CD8-positive, alpha-beta memory T cell (primary cell): ENCODE measurements around the gene IWS1. TPM values are rescaled to one million over a fixed set of nuclear protein-coding genes. Genes with fewer than 3 reads are reported as not detected.

Source experiments
- CTCF ChIA-PET: fragments of 350-600 bp; sonication (Branson Sonifier 250); formaldehyde crosslinking; loops from one replicate; lab custom pipeline; 2021; ENCODE audit warnings: antibody characterized with exemption; lab: Charles Lee
- POLR2A ChIA-PET: fragments of 350-600 bp; sonication (Branson Sonifier 250); formaldehyde crosslinking; loops from one replicate; lab custom pipeline; 2021; ENCODE audit warnings: antibody characterized with exemption; lab: Charles Lee
- DNase-seq, 5 donors: peaks; one replicate each; pipeline versions ENCODE4 v3.0.0 to v3.0.0-alpha.2; 2020 to 2022; ENCODE audit warnings: mixed read lengths in 1 of 5
- H3K27ac ChIP-seq: one replicate; pipeline ENCODE4 v1.7.0; 2013; ENCODE audit warnings: low read depth, mild to moderate bottlenecking, low read length, moderate library complexity
- H3K27me3 ChIP-seq: 2 replicates; pipeline ENCODE4 v1.7.0; 2013; ENCODE audit warnings: low read length, mild to moderate bottlenecking; ENCODE audit not compliant: insufficient read depth, poor library complexity, severe bottlenecking
- H3K36me3 ChIP-seq: 2 replicates; pipeline ENCODE4 v1.7.0; 2013; ENCODE audit warnings: mild to moderate bottlenecking, low read length, moderate library complexity; ENCODE audit not compliant: insufficient read depth
- H3K4me1 ChIP-seq: 2 replicates; pipeline ENCODE4 v1.7.0; 2013; ENCODE audit warnings: mild to moderate bottlenecking, low read length, moderate library complexity; ENCODE audit not compliant: insufficient read depth
- H3K4me3 ChIP-seq: 2 replicates; pipeline ENCODE4 v1.7.0; 2013; ENCODE audit warnings: mild to moderate bottlenecking, low read length
- H3K9me3 ChIP-seq: 2 replicates; pipeline ENCODE4 v1.7.0; 2013; ENCODE audit warnings: mild to moderate bottlenecking, low read length
- H3K27ac Mint-ChIP-seq, 8 donors: one replicate each; pipeline ENCODE4 v1.8.0; 2020 to 2021; ENCODE audit warnings: mixed read lengths in 8 of 8, mild to moderate bottlenecking in 6 of 8, inconsistent platforms in 3 of 8, moderate library complexity in 3 of 8
- H3K27me3 Mint-ChIP-seq, 2 donors: one replicate each; pipeline ENCODE4 v1.8.0; 2020 to 2021; ENCODE audit warnings: mixed read lengths in 2 of 2, mild to moderate bottlenecking in 1 of 2, moderate library complexity in 1 of 2
- H3K36me3 Mint-ChIP-seq, 3 donors: one replicate each; pipeline ENCODE4 v1.8.0; 2020 to 2021; ENCODE audit warnings: mixed read lengths in 3 of 3, inconsistent platforms in 1 of 3, mild to moderate bottlenecking in 1 of 3
- H3K4me1 Mint-ChIP-seq, 3 donors: one replicate each; pipeline ENCODE4 v1.8.0; 2020 to 2021; ENCODE audit warnings: mixed read lengths in 3 of 3, inconsistent platforms in 1 of 3, mild to moderate bottlenecking in 1 of 3
- H3K4me3 Mint-ChIP-seq, 7 donors: one replicate each; pipeline ENCODE4 v1.8.0; 2020 to 2021; ENCODE audit warnings: mixed read lengths in 7 of 7, mild to moderate bottlenecking in 6 of 7, moderate library complexity in 4 of 7, inconsistent platforms in 2 of 7
- H3K9me3 Mint-ChIP-seq, 5 donors: one replicate each; pipeline ENCODE4 v1.8.0; 2020 to 2022; ENCODE audit warnings: mixed read lengths in 5 of 5, mild to moderate bottlenecking in 3 of 5, moderate library complexity in 2 of 5, inconsistent platforms in 1 of 5
- polyA plus RNA-seq: library from polyadenylated mRNA; unstranded; fragments of 300-500 nt; fragmentation: Illumina TruSeq; gene quantifications from one replicate; pipeline ENCODE4 v1.2.3, GENCODE V29; 2021
- total RNA-seq, 2 experiments: library from RNA; stranded (reverse); gene quantifications; one replicate each; pipeline ENCODE4 v1.2.3, GENCODE V29; 2021

Gene IWS1
- total and polyA plus RNA-seq, 3 experiments from 2014 or later, result 33.1 to 53.7 (median 49.9) TPM

- Mint-ChIP-seq H3K4me1 (peaks cover 0 to 6% (median 5%) of the 10 kb centered on the region in 3 donors), H3K9me3 (no peaks in the 10 kb centered on the region), H3K4me3 (no peak overlapping the region), H3K27me3 (peaks cover 4 to 9% of the 10 kb centered on the region in 2 donors), H3K36me3 (peaks cover 0 to 1% (median 0%) of the 10 kb centered on the region in 3 donors), H3K27ac (no peak overlapping the region)
- POLR2A ChIA-PET, result no interaction called here
- DNase-seq, result no peak
- H3K4me1 ChIP-seq, result no peaks in the 10 kb centered on the region
- H3K27ac ChIP-seq, result no peak overlapping the region
- H3K36me3 ChIP-seq, result no peaks in the 10 kb centered on the region
- H3K27me3 ChIP-seq, result no peaks in the 10 kb centered on the region
- CTCF ChIA-PET, result interaction anchor here (1.0 kb wide), 1 partner anchor 26 kb away, joined by 3 read pairs; no protein-coding TSS in a partner anchor
- H3K9me3 ChIP-seq, result no peaks in the 10 kb centered on the region
- no peak overlapping the region for H3K4me3 ChIP-seq
Observed at GRCh38 chr2:127565261-127566138, 39.2 kb upstream of the IWS1 start.

GRCh38 chr2:127564429-127565260 is 38.4 kb upstream of the IWS1 start:
- Histone ChIP-seq H3K36me3 (no peaks in the 10 kb centered on the region), H3K4me1 (no peaks in the 10 kb centered on the region), H3K27ac (no peak overlapping the region), H3K4me3 (no peak overlapping the region), H3K9me3 (no peaks in the 10 kb centered on the region), H3K27me3 (no peaks in the 10 kb centered on the region)
- Mint-ChIP-seq H3K4me1 (peaks cover 0 to 6% (median 5%) of the 10 kb centered on the region in 3 donors), H3K27ac (peak overlapping the region in 1 of 8 donors; percentile 26), H3K9me3 (no peaks in the 10 kb centered on the region), H3K4me3 (no peak overlapping the region), H3K36me3 (peaks cover 0 to 1% (median 0%) of the 10 kb centered on the region in 3 donors), H3K27me3 (peaks cover 6 to 9% of the 10 kb centered on the region in 2 donors)
- DNase-seq, result no peak
- POLR2A ChIA-PET, result no interaction called here
- CTCF ChIA-PET, result interaction anchor here (1.0 kb wide), 1 partner anchor 27 kb away, joined by 3 read pairs; no protein-coding TSS in a partner anchor

GRCh38 chr2:127563458-127564428 is 37.5 kb upstream of the IWS1 start:
- no peaks in the 10 kb centered on the region for H3K9me3 Mint-ChIP-seq
- no peaks in the 10 kb centered on the region for H3K4me1 ChIP-seq
- H3K4me3 ChIP-seq, result no peak overlapping the region
- POLR2A ChIA-PET, result no interaction called here
- H3K4me1 Mint-ChIP-seq, result peaks cover 0 to 6% (median 5%) of the 10 kb centered on the region in 3 donors
- H3K9me3 ChIP-seq, result no peaks in the 10 kb centered on the region
- CTCF ChIA-PET, result interaction anchor here (0.8 kb wide), 1 partner anchor 18 kb away, joined by 3 read pairs; no protein-coding TSS in a partner anchor
- no peaks in the 10 kb centered on the region for H3K36me3 ChIP-seq
- H3K27me3 ChIP-seq, result no peaks in the 10 kb centered on the region
- H3K27ac Mint-ChIP-seq, result no peak overlapping the region
- no peak overlapping the region for H3K27ac ChIP-seq
- no peak for DNase-seq
- H3K36me3 Mint-ChIP-seq, result peaks cover 0 to 1% (median 0%) of the 10 kb centered on the region in 3 donors
- H3K27me3 Mint-ChIP-seq, result peaks cover 9 to 12% of the 10 kb centered on the region in 2 donors
- no peak overlapping the region for H3K4me3 Mint-ChIP-seq

- H3K4me3 ChIP-seq, result no peak overlapping the region
- Mint-ChIP-seq H3K27ac (peak overlapping the region in 1 of 8 donors; percentile 17), H3K9me3 (no peaks in the 10 kb centered on the region), H3K4me1 (peaks cover 0 to 6% (median 5%) of the 10 kb centered on the region in 3 donors), H3K36me3 (peaks cover 0 to 2% (median 1%) of the 10 kb centered on the region in 3 donors), H3K27me3 (peaks cover 12 to 19% of the 10 kb centered on the region in 2 donors), H3K4me3 (no peak overlapping the region)
- H3K4me1 ChIP-seq, result no peaks in the 10 kb centered on the region
- H3K27me3 ChIP-seq, result no peaks in the 10 kb centered on the region
- DNase-seq, result no peak
- no peak overlapping the region for H3K27ac ChIP-seq
- ChIA-PET CTCF (no interaction called here), POLR2A (no interaction called here)
- H3K36me3 ChIP-seq, result no peaks in the 10 kb centered on the region
- no peaks in the 10 kb centered on the region for H3K9me3 ChIP-seq
Observed at GRCh38 chr2:127562936-127563335, 36.6 kb upstream of the IWS1 start.

GRCh38 chr2:127561371-127561770 is 35.1 kb upstream of the IWS1 start:
- Mint-ChIP-seq H3K4me3 (no peak overlapping the region), H3K9me3 (peaks cover 9 to 13% (median 12%) of the 10 kb centered on the region in 5 donors), H3K27ac (no peak overlapping the region), H3K27me3 (peaks cover 17 to 35% of the 10 kb centered on the region in 2 donors), H3K36me3 (peaks cover 0 to 16% (median 5%) of the 10 kb centered on the region in 3 donors), H3K4me1 (peaks cover 0 to 6% (median 5%) of the 10 kb centered on the region in 3 donors)
- Histone ChIP-seq H3K9me3 (no peaks in the 10 kb centered on the region), H3K27ac (no peak overlapping the region), H3K36me3 (no peaks in the 10 kb centered on the region), H3K4me3 (no peak overlapping the region), H3K4me1 (no peaks in the 10 kb centered on the region), H3K27me3 (no peaks in the 10 kb centered on the region)
- ChIA-PET CTCF (no interaction called here), POLR2A (no interaction called here)
- DNase-seq, result no peak

- Mint-ChIP-seq H3K4me3 (no peak overlapping the region), H3K9me3 (peaks cover 13 to 18% (median 14%) of the 10 kb centered on the region in 5 donors), H3K27ac (no peak overlapping the region), H3K27me3 (peaks cover 19 to 39% of the 10 kb centered on the region in 2 donors), H3K4me1 (peaks cover 0 to 6% (median 5%) of the 10 kb centered on the region in 3 donors), H3K36me3 (peaks cover 0 to 19% (median 5%) of the 10 kb centered on the region in 3 donors)
- H3K9me3 ChIP-seq, result no peaks in the 10 kb centered on the region
- ChIA-PET POLR2A (no interaction called here), CTCF (no interaction called here)
- DNase-seq, result no peak
- H3K36me3 ChIP-seq, result no peaks in the 10 kb centered on the region
- H3K27ac ChIP-seq, result no peak overlapping the region
- H3K4me1 ChIP-seq, result no peaks in the 10 kb centered on the region
- no peak overlapping the region for H3K4me3 ChIP-seq
- no peaks in the 10 kb centered on the region for H3K27me3 ChIP-seq
Observed at GRCh38 chr2:127560931-127561280, 34.6 kb upstream of the IWS1 start.

GRCh38 chr2:127560201-127560930 is 34.1 kb upstream of the IWS1 start:
- POLR2A ChIA-PET, result no interaction called here
- Histone ChIP-seq H3K36me3 (no peaks in the 10 kb centered on the region), H3K4me3 (no peak overlapping the region), H3K4me1 (no peaks in the 10 kb centered on the region), H3K27ac (no peak overlapping the region), H3K9me3 (no peaks in the 10 kb centered on the region), H3K27me3 (no peaks in the 10 kb centered on the region)
- Mint-ChIP-seq H3K27me3 (peaks cover 23 to 44% of the 10 kb centered on the region in 2 donors), H3K4me3 (no peak overlapping the region), H3K36me3 (peaks cover 0 to 19% (median 5%) of the 10 kb centered on the region in 3 donors), H3K9me3 (peaks cover 13 to 21% (median 17%) of the 10 kb centered on the region in 5 donors), H3K4me1 (peaks cover 0 to 6% (median 5%) of the 10 kb centered on the region in 3 donors), H3K27ac (no peak overlapping the region)
- no peak for DNase-seq
- CTCF ChIA-PET, result no interaction called here
